Heart left ventricle (tissue), 13 donors: ENCODE results near the gene EHMT1.

Experiments used
- POLR2A ChIP-seq, 2 donors: fragments of 450-650 bp; IDR thresholded peaks; one replicate each; pipeline ENCODE4 v1.6.1; 2017; ENCODE audit warnings: antibody characterized with exemption in 2 of 2, mild to moderate bottlenecking in 2 of 2, moderate library complexity in 2 of 2
- TF ChIP-seq, protein P1 (sequence below), 12 donors: fragments of 200-600 bp; sonication (generic) in 4 of 12; IDR thresholded peaks; one replicate each; pipeline versions ENCODE4 v1.5.0 to v1.8.0; 2018 to 2022; ENCODE audit warnings: antibody characterized with exemption in 12 of 12, mild to moderate bottlenecking in 5 of 12
- donor health status: ischemic (EF 13 %, LVEDD 7.1; RV severe dilation, severe dysfunction).
- donor health status: DM: no; HTN: yes; CAD: no.
- donor health status: DM: no; HTN: no; CAD: no.
- donor health status: ischemic (EF 25% LVEDD 6.9; RV normal size, moderate dysfunction).
- donor health status: ischemic (EF 25% LVEDD 5.7; RV mildly dilated, moderate dysfunction).
- donor health status: ischemic (EF 35%, LVEDD 5.7; RV mildly dilated, moderate dysfunction).
- donor health status: nonischemic (EF 11% LVEDD 7.7; RV severe dilation, severe dysfunction).
- donor health status: DM: yes; HTN: yes; CAD: no.
- donor health status: PGD.
- donor health status: ischemic (EF 29% LVEDD 5.4; RV normal size, mild dysfunction).
- donor health status: nonischemic (EF 23%, LVEDD 6.1; RV moderate dilation, normal function).

DNA sequence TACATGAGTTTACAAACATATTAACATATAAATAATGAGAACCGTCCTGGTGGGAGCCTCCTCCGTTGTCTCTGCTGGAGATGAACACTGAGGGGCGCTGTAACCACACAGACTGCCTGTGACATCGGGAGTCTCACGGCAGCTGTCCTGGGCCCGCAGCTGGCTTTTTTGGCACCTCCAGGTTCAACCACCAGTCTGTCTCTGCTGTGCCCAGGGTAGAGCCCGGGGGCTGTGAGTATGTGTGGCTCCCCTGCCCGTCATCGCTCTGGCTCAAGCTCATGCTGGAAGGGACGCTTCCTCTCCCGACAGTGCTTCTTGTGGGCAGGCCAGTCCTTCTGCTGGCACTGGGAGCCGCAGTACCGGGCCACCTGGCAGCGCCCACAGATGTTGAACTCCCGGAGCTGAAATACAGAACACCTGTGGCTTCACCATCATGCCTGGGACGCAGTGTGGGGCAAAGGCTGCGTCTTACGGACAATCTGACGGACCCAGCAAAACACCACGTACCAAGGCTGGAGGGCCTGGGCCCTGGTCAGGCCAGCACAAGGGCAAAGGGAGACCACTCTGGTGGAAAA lies 36.4 kb upstream of the EHMT1 start:
- TF ChIP-seq, protein P1, sequence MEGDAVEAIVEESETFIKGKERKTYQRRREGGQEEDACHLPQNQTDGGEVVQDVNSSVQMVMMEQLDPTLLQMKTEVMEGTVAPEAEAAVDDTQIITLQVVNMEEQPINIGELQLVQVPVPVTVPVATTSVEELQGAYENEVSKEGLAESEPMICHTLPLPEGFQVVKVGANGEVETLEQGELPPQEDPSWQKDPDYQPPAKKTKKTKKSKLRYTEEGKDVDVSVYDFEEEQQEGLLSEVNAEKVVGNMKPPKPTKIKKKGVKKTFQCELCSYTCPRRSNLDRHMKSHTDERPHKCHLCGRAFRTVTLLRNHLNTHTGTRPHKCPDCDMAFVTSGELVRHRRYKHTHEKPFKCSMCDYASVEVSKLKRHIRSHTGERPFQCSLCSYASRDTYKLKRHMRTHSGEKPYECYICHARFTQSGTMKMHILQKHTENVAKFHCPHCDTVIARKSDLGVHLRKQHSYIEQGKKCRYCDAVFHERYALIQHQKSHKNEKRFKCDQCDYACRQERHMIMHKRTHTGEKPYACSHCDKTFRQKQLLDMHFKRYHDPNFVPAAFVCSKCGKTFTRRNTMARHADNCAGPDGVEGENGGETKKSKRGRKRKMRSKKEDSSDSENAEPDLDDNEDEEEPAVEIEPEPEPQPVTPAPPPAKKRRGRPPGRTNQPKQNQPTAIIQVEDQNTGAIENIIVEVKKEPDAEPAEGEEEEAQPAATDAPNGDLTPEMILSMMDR (IDR thresholded peaks at IDR 0.05), result peak in 7 of 12 donors; percentile 10 to 31 (median 22)
- TF ChIP-seq POLR2A (IDR thresholded peaks at IDR 0.05), result no peak
